GM12875 (cell line): Measurements from ENCODE around the gene USP6NL.

Experiments used
- H3K4me3 ChIP-seq: one replicate; pipeline ENCODE4 v1.5.1; 2011; ENCODE audit warnings: low read depth, low read length, control low read depth
- TF ChIP-seq, protein P1 (sequence below): IDR thresholded peaks from 2 replicates; pipeline ENCODE4 v1.5.1; 2011; ENCODE audit warnings: low read depth, mild to moderate bottlenecking, control low read depth, inconsistent platforms, low read length, moderate library complexity, borderline replicate concordance; ENCODE audit not compliant: insufficient read depth

The USP6NL gene

DNA sequence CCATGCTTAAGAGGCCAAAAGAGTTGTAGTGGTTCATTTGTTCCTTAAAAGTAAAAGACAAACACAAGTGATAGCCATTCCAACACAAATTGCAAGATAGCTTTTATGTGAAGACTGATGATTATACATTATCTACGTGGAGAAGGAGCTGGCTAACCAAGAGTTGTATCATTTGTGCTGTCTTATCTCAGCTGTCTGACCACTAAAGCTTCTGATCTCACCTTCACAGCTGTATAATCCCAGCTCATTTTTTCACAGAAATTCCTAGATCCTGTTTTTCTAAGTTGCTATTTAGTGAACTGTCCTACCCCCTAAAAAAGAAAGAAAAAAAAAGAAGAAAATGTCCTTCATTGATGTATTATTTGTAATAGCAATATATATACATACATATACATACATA lies 9.8 kb downstream of the USP6NL start:
- TF ChIP-seq, protein P1, sequence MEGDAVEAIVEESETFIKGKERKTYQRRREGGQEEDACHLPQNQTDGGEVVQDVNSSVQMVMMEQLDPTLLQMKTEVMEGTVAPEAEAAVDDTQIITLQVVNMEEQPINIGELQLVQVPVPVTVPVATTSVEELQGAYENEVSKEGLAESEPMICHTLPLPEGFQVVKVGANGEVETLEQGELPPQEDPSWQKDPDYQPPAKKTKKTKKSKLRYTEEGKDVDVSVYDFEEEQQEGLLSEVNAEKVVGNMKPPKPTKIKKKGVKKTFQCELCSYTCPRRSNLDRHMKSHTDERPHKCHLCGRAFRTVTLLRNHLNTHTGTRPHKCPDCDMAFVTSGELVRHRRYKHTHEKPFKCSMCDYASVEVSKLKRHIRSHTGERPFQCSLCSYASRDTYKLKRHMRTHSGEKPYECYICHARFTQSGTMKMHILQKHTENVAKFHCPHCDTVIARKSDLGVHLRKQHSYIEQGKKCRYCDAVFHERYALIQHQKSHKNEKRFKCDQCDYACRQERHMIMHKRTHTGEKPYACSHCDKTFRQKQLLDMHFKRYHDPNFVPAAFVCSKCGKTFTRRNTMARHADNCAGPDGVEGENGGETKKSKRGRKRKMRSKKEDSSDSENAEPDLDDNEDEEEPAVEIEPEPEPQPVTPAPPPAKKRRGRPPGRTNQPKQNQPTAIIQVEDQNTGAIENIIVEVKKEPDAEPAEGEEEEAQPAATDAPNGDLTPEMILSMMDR = no peak
- H3K4me3 ChIP-seq = no peak overlapping the region

DNA sequence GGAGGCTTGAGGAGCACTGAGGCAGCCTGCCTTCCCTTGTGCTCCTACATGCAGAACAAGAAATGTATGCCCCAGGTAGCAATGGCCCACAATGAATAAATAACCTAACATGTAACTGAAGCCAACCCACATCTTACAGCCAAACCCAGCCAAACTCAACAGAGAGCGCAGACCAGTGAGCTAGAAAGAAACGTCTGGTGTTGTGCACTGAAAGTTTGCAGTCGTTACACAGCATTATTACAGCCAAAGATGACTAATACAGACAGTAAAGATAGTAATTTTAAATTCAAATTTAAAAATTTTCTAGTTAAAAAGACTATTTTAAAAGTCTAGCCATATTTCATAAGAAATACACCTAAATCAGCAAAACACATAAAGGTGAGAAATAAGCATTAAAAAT lies 11.2 kb downstream of the USP6NL start:
- H3K4me3 ChIP-seq = no peak overlapping the region
- TF ChIP-seq, protein P1 = no peak

DNA sequence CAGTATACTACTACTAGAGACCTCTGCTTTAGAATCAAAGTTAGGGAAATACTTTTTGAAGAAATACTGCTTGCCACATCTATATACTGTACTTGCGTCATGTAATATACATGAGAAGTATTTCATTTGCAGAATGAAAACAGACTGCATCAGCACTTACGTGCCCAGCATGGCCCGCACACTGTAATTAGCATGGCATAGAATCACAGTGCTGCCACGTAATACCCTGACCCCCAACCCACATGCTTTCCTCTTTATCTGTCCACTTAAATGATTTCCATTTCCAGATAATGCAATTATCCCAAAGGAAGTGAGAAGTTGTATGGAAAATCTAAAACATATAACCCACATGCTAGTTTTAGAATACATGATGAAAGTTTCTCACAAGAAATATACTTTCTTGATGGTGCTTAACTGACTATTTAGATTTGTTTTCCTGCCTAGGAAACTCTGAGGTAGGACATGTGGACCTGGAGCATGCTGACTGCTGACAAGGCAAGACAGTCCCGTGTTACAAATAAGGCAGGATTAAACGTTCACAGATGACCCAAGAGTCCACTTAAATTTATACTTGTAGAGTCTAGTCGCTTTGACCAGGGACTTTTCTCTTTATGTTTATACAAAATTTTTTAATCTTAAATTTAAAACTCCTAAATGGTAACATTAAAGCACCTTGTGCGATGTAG lies 12.6 kb downstream of the USP6NL start:
- TF ChIP-seq, protein P1 = no peak
- no peak overlapping the region for H3K4me3 ChIP-seq

DNA sequence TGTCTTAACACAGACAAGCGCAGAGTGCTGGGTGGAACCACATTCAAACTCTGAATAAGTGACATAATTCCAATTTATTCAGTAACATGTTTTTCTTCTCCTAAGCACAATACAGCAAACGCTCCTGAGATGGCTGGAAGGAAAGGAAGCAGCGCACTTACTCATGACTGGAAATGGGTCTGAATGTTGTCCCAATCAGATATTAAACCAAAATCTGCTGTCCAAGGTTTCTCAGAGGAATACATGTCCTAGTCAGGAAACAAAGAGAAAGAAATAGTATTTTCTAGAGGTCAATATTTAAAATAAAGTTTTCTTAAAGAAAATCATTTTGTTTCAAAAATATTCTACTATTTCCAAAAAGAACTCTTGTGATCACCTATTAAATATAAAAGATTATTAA lies 14.0 kb downstream of the USP6NL start:
- H3K4me3 ChIP-seq = no peak overlapping the region
- TF ChIP-seq, protein P1 = no peak

DNA sequence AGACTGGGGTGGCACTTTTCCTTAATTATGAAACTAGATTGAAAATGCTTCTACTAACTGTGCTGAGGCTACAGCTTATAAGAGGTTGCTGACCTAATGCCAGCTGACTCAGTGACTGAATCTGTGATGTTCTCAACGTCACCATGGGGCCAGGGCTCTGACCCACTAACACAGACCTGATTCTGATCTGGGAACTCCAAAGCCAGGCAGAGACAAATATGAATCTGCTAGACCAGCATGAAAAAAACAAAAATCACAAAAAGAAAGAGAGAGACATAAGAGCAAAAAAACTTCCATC lies 16.1 kb downstream of the USP6NL start:
- H3K4me3 ChIP-seq = no peak overlapping the region
- TF ChIP-seq, protein P1 = no peak

DNA sequence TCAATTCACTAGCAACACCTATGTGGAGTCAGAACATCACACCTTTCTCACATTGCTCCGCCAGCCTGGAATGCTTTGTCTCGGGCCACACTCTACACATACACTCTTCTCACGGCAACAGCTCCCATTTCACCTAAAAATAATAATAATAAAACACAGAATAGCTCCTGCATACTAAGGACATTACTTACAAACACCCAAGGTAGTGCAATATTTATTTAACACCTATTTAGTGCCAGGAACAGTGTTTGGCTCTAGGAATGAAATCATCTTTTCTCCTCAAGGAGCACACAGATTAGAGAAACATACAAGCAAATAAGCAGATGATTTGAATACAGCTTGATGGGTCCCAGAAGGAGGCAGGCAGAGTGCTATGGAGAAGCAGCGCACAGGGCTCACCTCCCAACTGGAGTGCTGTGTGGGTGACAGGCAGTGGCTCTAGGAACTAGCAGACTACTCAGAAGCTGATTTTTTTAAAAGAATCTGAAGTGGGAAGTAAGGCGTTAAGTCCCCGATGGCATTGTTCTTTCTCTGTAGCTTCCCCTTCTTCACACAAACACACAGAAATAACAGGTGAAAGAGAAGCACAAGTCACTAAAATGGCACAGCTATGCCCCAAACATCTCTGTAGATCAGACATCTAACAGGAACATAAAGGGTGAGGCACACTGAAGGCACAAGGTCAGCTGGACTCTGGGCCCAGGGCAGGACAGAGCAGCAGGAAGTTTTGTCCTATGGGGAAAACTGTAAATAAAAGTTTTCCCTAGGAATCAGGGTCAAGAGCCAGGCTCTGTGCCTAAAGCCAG lies 16.7 kb downstream of the USP6NL start:
- no peak overlapping the region for H3K4me3 ChIP-seq
- TF ChIP-seq, protein P1 = no peak

DNA sequence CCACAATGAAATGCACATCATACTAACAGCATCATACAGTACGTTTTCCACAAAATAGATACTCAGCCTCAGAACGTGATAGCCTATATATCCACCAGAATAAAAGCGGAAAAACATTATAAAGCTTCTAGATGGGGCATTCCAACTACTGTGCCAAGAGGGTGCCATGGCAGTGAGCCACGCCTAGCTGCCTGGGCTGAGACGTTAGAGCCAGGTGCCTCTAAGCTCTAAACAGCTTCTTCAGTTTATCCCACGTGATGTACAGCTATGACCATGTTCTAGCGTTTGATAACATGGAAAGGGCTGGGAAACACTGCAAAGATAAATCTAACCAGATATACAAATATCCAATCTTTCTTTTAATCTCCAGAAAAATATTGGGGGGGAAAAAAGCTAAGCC lies 17.8 kb downstream of the USP6NL start:
- TF ChIP-seq, protein P1 = no peak
- no peak overlapping the region for H3K4me3 ChIP-seq
